Heart left ventricle (tissue), 13 donors: Measurements from ENCODE around the gene LRRC74B.

Experiments
- CTCF ChIP-seq, 12 donors: fragments of 200-600 bp; sonication (generic) in 4 of 12; IDR thresholded peaks; one replicate each; pipeline versions ENCODE4 v1.5.0 to v1.8.0; 2018 to 2022; ENCODE audit warnings: antibody characterized with exemption in 12 of 12, mild to moderate bottlenecking in 5 of 12
- POLR2A ChIP-seq, 2 donors: fragments of 450-650 bp; IDR thresholded peaks; one replicate each; pipeline ENCODE4 v1.6.1; 2017; ENCODE audit warnings: antibody characterized with exemption in 2 of 2, mild to moderate bottlenecking in 2 of 2, moderate library complexity in 2 of 2
- donor health status: ischemic (EF 13 %, LVEDD 7.1; RV severe dilation, severe dysfunction).
- donor health status: DM: no; HTN: yes; CAD: no.
- donor health status: DM: no; HTN: no; CAD: no.
- donor health status: ischemic (EF 25% LVEDD 6.9; RV normal size, moderate dysfunction).
- donor health status: ischemic (EF 25% LVEDD 5.7; RV mildly dilated, moderate dysfunction).
- donor health status: ischemic (EF 35%, LVEDD 5.7; RV mildly dilated, moderate dysfunction).
- donor health status: nonischemic (EF 11% LVEDD 7.7; RV severe dilation, severe dysfunction).
- donor health status: DM: yes; HTN: yes; CAD: no.
- donor health status: PGD.
- donor health status: ischemic (EF 29% LVEDD 5.4; RV normal size, mild dysfunction).
- donor health status: nonischemic (EF 23%, LVEDD 6.1; RV moderate dilation, normal function).

GRCh38 chr22:21054046-21054713 lies 8.4 kb downstream of the LRRC74B start:
- TF ChIP-seq CTCF (IDR thresholded peaks at IDR 0.05): no peak
- no peak for TF ChIP-seq POLR2A (IDR thresholded peaks at IDR 0.05)
